GM12875 (cell line): ENCODE data around the gene SMURF1.

ENCODE experiments used
- H3K4me3 ChIP-seq: one replicate; pipeline ENCODE4 v1.5.1; 2011; ENCODE audit warnings: low read depth, low read length, control low read depth
- CTCF ChIP-seq: IDR thresholded peaks from 2 replicates; pipeline ENCODE4 v1.5.1; 2011; ENCODE audit warnings: low read depth, mild to moderate bottlenecking, control low read depth, inconsistent platforms, low read length, moderate library complexity, borderline replicate concordance; ENCODE audit not compliant: insufficient read depth

SMURF1 gene

GRCh38 chr7:99143853-99144672 is at the start of gene SMURF1:
SMURF1 (minus strand) TSS chr7:99144108; CDS start chr7:99143780, 328 bp downstream.
- peak within 1 kb of the TSS; percentile 89 for H3K4me3 ChIP-seq
- no peak for TF ChIP-seq CTCF

GRCh38 chr7:99191869-99192596 is 48.1 kb upstream of the SMURF1 start:
- no peak overlapping the region for H3K4me3 ChIP-seq
- TF ChIP-seq CTCF: no peak

- H3K4me3 ChIP-seq: no peak overlapping the region
- no peak for TF ChIP-seq CTCF
Observed at GRCh38 chr7:99190359-99191009, 46.6 kb upstream of the SMURF1 start.

- no peak for TF ChIP-seq CTCF
- H3K4me3 ChIP-seq: no peak overlapping the region
Observed at GRCh38 chr7:99189222-99189621, 45.3 kb upstream of the SMURF1 start.

GRCh38 chr7:99188221-99188620 is 44.3 kb upstream of the SMURF1 start:
- H3K4me3 ChIP-seq: no peak overlapping the region
- TF ChIP-seq CTCF: no peak

- no peak for TF ChIP-seq CTCF
- H3K4me3 ChIP-seq: no peak overlapping the region
Observed at GRCh38 chr7:99184532-99185218, 40.8 kb upstream of the SMURF1 start.
